ENCODE measurements around the gene IL36B.

IL36B gene

DNA sequence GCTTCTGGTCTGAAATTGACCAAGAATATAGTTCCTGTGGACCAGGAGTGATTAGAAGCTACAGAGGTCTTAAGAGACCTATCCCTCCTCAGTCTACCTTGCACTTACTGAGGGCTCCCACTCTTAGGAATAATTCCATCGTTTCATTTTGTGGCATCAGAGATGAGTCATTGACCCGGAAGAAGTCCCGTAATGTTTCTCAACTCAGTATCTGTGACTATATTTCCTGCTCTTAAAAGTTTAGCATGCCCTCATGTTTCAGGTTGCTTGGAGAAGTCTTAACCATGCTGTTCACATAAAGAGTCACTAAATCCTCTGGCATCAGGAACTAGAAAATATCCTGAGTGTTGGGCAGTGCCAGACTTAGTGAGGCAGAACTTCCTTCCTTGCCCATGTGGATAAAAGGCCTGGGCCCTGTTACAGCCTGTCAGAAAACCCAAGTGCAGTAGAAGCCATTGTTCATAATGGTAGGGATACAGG lies 47.6 kb downstream of the IL36B start, which contains the start of gene IL36A:
TSS of gene IL36A (plus strand) at position 430 of the 480 bp plus-strand sequence. CDS start 413 bp downstream, outside the sequence.
- no peak for DNase-seq

DNA sequence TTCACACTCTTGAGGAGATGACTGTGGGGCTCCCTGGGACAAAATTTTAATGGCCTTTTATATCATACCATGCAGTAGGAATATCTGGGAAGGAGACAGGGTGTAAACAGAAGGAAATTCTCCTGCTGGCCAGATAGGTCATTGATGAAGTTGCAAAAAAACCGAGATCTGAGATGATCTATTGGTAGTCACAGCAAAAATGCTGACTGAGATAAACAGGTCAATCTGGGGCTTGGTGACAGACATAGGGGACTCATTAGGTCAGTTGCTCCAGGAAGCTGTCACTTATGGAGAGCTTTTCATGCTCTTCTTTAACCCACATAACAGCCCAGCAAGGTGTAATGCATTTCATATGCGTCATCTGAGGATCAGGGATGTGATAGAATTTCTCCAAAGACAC lies 50.0 kb downstream of the IL36B start:
- no peak for DNase-seq

DNA sequence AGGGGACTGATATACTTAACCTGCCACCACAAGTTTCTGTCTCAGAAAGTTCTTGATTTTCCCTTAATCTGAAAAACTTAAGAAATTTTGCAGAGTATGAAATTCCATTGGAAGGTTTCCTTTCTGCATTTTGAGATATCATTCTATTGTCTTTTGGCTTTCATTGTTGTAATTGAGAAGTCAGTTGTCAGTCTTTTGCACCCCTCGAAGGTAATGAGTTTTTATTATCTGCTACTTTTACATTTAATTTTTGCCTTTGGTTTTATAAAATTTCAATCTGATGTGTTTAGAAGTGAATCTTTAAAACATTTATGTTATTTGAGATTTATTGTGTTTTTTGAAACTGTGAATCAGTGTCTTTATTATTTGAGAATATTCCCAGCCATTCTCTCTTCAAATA lies 52.2 kb downstream of the IL36B start:
- no peak for DNase-seq

DNA sequence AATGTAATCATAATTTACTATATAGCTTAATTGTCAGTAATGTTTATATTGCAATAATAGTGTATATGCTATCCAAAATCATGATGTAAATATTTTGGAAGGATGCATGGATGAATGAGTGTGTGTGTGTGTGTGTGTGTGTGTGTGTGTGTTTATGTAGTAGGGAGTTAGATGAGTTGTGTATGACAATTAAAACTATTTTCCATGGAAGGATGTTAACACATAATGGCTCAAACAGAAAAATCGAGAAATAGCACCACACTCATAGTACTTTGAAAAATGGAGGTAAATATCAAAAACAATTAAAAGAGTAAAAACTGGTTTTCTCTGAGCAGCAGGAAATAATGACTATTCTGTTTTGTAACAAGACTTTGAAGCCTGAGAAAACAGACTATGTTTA lies 55.5 kb downstream of the IL36B start:
- DNase-seq = no peak

DNA sequence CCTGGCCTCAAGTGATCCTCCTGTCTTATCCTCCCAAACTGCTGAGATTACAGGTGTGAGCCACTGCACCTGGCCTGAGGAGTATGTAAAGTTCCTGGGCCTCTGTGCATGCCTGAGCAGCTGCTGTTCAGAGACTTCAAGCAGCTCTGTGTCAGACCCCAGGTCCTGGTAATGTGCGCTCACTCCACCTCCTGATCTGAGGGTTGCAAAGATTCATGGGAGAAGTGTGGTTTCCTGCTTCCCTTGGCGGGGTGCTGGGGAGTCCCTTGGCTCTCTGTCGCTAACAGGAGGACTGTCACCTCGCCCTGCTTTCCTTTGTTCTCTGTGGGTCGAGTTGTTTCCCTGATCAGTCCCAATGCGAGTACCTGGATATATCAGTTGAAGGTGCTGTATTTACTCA lies 56.0 kb downstream of the IL36B start:
- no peak for DNase-seq

DNA sequence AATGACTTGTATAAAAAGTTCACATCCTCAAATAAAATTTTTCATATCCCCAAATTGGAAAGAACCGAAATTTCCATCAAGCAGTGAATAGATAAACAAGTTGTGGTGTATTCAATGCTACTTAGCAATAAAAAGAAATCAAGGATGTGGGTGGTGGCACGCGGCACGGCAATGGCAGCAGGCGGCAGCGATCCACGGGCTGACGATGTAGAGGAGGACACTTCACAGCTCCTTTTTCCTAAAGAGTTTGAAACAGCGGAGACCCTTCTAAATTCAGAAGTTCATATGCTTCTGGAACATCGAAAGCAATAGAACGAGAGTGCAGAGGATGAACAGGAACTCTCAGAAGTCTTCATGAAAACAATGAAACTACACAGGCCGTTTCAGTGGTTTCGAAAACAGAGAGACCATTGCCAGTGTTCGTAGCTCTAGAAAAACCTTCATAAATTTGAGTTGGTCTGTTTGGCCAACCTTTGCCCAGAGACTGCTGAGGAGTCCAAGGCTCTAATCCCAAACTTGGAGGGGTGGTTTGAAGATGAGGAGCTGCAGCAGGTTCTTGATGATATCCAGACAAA lies 57.2 kb downstream of the IL36B start:
- DNase-seq = no peak

DNA sequence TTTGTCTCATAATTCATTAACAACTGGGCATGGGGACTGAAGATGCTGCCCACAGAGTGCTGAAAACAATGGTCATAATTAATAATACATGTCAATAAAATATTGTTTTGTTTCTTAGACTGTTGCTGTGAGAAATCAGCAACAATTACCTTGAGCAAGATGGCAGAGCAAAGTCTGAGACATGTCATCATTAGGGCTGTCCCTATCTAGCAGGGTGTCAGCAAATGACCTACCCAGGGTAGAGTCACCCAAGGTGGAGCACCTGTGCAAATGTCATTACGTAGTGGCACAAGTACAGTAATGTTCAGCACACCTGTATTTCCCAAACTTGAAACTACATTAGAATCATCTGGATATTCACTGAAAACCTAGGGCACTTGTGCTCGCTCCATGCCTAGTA lies 58.0 kb downstream of the IL36B start:
- DNase-seq = no peak

DNA sequence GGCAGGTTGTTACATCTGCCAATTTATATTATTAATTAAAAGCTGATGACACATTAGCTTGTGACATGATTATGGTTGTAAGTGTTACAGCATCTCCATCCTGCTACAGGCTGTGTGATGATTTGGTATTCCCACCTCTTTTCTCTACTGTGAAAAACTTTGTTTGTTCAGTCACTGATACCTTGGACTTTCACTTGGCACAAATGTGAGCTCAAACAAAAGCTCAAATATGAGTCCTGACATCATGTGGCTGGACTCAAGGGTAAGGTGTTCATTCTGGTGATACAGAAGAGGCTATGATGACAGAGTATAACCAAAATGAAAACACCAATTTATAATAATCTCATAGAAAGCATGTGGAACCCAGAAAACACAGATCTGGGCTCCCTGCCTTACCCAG lies 58.8 kb downstream of the IL36B start:
- no peak for DNase-seq

DNA sequence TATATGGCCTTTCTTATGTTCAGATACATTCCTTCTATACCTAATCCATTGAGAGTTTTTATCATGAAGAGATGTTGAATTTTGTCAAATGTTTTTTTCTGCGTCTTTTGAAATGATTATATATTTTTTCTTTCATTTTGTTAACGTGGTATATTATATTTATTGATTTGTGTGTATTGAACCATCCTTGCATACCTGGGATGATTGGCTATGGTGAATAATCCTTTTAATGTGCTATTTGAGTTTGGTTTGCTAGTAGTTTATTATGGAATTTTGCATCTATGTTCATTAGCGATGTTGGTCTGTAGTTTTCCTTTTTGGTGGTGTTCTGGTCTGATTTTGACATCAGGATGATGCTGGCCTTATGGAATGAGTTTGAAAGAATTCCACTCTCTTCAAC lies 63.1 kb downstream of the IL36B start:
- DNase-seq = no peak

DNA sequence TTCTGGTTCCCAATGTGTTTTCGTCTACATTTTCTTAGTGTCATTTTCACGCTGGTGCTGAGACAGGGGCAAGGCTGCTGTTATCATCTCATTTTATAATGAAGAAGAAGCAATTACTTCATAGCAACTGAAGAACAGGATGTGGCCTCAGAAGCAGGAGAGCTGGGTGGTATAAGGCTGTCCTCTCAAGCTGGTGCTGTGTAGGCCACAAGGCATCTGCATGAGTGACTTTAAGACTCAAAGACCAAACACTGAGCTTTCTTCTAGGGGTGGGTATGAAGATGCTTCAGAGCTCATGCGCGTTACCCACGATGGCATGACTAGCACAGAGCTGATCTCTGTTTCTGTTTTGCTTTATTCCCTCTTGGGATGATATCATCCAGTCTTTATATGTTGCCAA lies 67.6 kb downstream of the IL36B start:
- no peak for DNase-seq

DNA sequence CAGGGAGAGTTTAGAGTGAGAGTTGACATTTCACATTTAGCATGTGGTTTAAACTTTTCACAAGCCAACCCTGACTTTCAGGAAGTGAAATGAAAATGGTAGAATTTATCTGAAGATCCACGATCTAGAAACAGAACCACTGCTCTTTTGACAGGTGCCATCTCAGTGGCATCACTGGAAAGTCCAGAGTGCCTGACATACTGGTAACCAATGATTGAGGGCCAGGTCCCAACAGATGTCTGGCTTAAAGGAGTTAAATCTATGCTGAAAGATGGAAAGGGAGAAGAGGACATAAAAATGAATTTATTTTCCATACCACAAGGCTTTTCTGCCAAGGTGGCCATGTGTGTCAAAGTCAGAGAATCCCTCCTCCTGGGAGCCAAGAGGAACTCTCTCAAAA lies 72.1 kb downstream of the IL36B start:
- no peak for DNase-seq

DNA sequence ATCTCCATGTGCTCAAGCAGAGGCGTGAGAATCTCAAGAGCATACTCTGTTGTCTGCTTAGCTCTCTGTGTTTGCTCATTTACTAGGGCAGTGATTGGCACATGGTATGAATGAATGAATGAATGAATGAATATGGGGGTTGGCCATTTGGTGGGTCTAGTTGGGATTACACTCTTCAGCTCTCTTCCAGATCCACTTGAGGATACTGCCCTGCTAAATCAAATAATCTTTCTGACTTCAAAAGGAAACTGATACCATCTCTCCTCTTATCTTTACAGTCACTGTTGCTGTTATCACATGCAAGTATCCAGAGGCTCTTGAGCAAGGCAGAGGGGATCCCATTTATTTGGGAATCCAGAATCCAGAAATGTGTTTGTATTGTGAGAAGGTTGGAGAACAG lies 72.9 kb downstream of the IL36B start:
- DNase-seq = no peak

DNA sequence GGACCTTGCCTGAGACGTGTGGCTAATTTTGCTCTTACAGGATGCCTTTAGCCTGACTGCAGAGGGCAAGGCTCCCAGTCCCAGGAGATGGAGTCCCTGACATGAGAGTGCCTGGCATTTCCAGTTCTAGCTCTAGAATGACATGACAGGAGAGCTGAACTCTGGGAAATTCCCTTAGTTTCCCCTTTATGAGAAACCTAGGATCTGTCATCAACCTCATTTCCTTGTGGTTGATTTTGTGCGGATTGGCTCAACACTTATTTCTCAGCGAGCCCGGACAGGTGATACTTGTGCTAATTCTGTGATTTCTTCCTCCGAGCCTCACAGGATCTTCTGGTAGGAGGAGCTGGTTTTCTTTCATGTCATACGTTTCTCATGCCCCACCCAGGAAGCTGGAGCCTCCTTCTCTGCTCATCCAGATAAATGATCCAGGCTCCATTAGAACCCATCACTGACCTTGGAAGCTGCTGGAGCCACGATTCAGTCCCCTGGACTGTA lies 75.1 kb downstream of the IL36B start, which contains the start of gene IL36G:
TSS of gene IL36G (plus strand) at position 448 of the 498 bp plus-strand sequence. CDS start 633 bp downstream, outside the sequence.
- no peak for DNase-seq

All from NCI-H2081 treated with DMSO at 0.1 percent for 48 hours (cell line).